ENCODE measurements around the gene ABCG5. TPM values are rescaled to one million over a fixed set of nuclear protein-coding genes. Genes with fewer than 3 reads are reported as not detected.
A peak's percentile ranks its signal among the peaks of the same experiment; 100 is the strongest.

The ABCG5 gene
- polyA plus RNA-seq (2013, experiment 1 of 2) = not detected
- polyA plus RNA-seq (2013, experiment 2 of 2) = not detected

GRCh38 chr2:43838560-43839267, at the start of gene ABCG5, which contains the start of gene ABCG8:
Gene ABCG5 (minus strand): TSS chr2:43838839. CDS start chr2:43838679, 160 bp downstream.
Gene ABCG8 (plus strand): TSS chr2:43838971. CDS start chr2:43839054, 83 bp downstream.
- Histone ChIP-seq H2BK120ac (ENCODE audit: low read depth, low read length) (no peak within 1 kb of the TSS), H4K8ac (ENCODE audit: low read depth, low read length) (no peak within 1 kb of the TSS), H3K27ac (replicated peaks; ENCODE audit: low read length) (no peak within 1 kb of the TSS), H3K27me3 (ENCODE audit: control insufficient read depth in 3 of 3, insufficient read depth in 3 of 3, low read depth in 1 of 3, low read length in 3 of 3) (peaks cover 0 to 2% (median 0%) of the 10 kb centered on the region in 3 experiments), H2BK15ac (ENCODE audit: low read length) (no peak within 1 kb of the TSS), H3K4me2 (ENCODE audit: insufficient read depth, low read length, poor library complexity, severe bottlenecking) (no peak within 1 kb of the TSS), H3K18ac (ENCODE audit: low read length) (peak within 1 kb of the TSS; percentile 80), H3K23ac (ENCODE audit: low read depth, low read length, poor library complexity) (peak within 1 kb of the TSS; percentile 81), H3K14ac (ENCODE audit: low read length) (peak within 1 kb of the TSS; percentile 72), H2BK5ac (ENCODE audit: low read length) (no peak within 1 kb of the TSS), H3K9ac (ENCODE audit: low read depth, low read length, poor library complexity) (no peak within 1 kb of the TSS), H3K79me1 (ENCODE audit: low read depth, low read length) (no peaks in the 10 kb centered on the region), H2AK5ac (ENCODE audit: low read depth, low read length) (no peak within 1 kb of the TSS), H3K4me3 (ENCODE audit: low read length in 2 of 2) (no peak within 1 kb of the TSS), H3K4me1 (ENCODE audit: control insufficient read depth in 2 of 2, insufficient read depth in 1 of 2, low read depth in 1 of 2, low read length in 2 of 2) (peaks cover 0 to 9% of the 10 kb centered on the region in 2 donors), H2BK12ac (ENCODE audit: low read length) (no peak within 1 kb of the TSS), H4K91ac (ENCODE audit: low read depth, low read length, poor library complexity) (no peak within 1 kb of the TSS), H3K36me3 (replicated peaks in 1 of 2; ENCODE audit: control insufficient read depth in 2 of 2, insufficient read depth in 2 of 2, low read length in 2 of 2) (no peaks in the 10 kb centered on the region), H2AFZ (ENCODE audit: low read length) (peak within 1 kb of the TSS; percentile 81), H3K9me3 (replicated peaks in 1 of 2; ENCODE audit: control insufficient read depth in 2 of 2, insufficient read depth in 1 of 2, low read depth in 1 of 2, low read length in 2 of 2) (no peaks in the 10 kb centered on the region), H3K4ac (ENCODE audit: low read length) (no peak within 1 kb of the TSS)
- DNase-seq (ENCODE audit: low spot score) = no peak
- no CpG with 5 or more reads among the region's 20 CpGs for WGBS, 2 donors (ENCODE audit: extremely low coverage in 2 of 2, insufficient read length in 2 of 2, insufficient replicate concordance in 1 of 2)

DNA sequence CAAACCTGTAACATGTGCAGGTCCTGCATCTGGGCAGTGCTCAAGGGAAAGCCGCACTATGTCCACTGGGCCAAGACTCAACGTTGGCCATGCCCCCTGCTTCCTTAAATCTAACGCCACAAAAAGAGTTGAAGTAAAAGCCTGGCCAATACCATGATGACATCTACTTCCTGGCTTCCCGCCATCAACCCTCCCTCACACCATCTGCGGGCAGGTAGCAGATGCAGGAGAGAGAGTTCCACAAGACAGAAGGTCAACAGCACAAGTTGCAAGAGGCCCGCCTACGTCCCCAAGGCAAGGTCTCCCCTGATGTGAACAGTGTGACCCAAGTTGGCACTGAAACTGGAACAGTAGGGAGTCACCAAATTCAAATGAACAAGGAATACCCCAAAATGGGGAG, 48.5 kb upstream of the ABCG5 start:
- no peak overlapping the region for H3K14ac ChIP-seq (ENCODE audit: low read length)
- no peaks in the 10 kb centered on the region for H3K79me1 ChIP-seq (ENCODE audit: low read depth, low read length)
- H3K4me2 ChIP-seq (ENCODE audit: insufficient read depth, low read length, poor library complexity, severe bottlenecking) = no peak overlapping the region
- H4K91ac ChIP-seq (ENCODE audit: low read depth, low read length, poor library complexity) = no peak overlapping the region
- no peak overlapping the region for H2BK120ac ChIP-seq (ENCODE audit: low read depth, low read length)
- no peak overlapping the region for H3K18ac ChIP-seq (ENCODE audit: low read length)
- no peak overlapping the region for H2BK12ac ChIP-seq (ENCODE audit: low read length)
- peaks cover 19 to 69% of the 10 kb centered on the region in 2 donors for H3K36me3 ChIP-seq (replicated peaks in 1 of 2; ENCODE audit: control insufficient read depth in 2 of 2, insufficient read depth in 2 of 2, low read length in 2 of 2)
- DNase-seq (ENCODE audit: low spot score) = no peak
- H3K27me3 ChIP-seq (ENCODE audit: control insufficient read depth in 3 of 3, insufficient read depth in 3 of 3, low read depth in 1 of 3, low read length in 3 of 3) = no peaks in the 10 kb centered on the region
- no peaks in the 10 kb centered on the region for H3K9me3 ChIP-seq (replicated peaks in 1 of 2; ENCODE audit: control insufficient read depth in 2 of 2, insufficient read depth in 1 of 2, low read depth in 1 of 2, low read length in 2 of 2)
- H3K4me3 ChIP-seq (ENCODE audit: low read length in 2 of 2) = no peak overlapping the region
- no peak overlapping the region for H3K27ac ChIP-seq (replicated peaks; ENCODE audit: low read length)
- no peak overlapping the region for H2AK5ac ChIP-seq (ENCODE audit: low read depth, low read length)
- no CpG with 5 or more reads among the region's 7 CpGs for WGBS, 2 donors (ENCODE audit: extremely low coverage in 2 of 2, insufficient read length in 2 of 2, insufficient replicate concordance in 1 of 2)
- H2BK5ac ChIP-seq (ENCODE audit: low read length) = no peak overlapping the region
- no peak overlapping the region for H3K9ac ChIP-seq (ENCODE audit: low read depth, low read length, poor library complexity)
- no peak overlapping the region for H2AFZ ChIP-seq (ENCODE audit: low read length)
- no peak overlapping the region for H3K23ac ChIP-seq (ENCODE audit: low read depth, low read length, poor library complexity)
- no peak overlapping the region for H4K8ac ChIP-seq (ENCODE audit: low read depth, low read length)
- H3K4me1 ChIP-seq (ENCODE audit: control insufficient read depth in 2 of 2, insufficient read depth in 1 of 2, low read depth in 1 of 2, low read length in 2 of 2) = no peaks in the 10 kb centered on the region
- no peak overlapping the region for H3K4ac ChIP-seq (ENCODE audit: low read length)
- no peak overlapping the region for H2BK15ac ChIP-seq (ENCODE audit: low read length)

DNA sequence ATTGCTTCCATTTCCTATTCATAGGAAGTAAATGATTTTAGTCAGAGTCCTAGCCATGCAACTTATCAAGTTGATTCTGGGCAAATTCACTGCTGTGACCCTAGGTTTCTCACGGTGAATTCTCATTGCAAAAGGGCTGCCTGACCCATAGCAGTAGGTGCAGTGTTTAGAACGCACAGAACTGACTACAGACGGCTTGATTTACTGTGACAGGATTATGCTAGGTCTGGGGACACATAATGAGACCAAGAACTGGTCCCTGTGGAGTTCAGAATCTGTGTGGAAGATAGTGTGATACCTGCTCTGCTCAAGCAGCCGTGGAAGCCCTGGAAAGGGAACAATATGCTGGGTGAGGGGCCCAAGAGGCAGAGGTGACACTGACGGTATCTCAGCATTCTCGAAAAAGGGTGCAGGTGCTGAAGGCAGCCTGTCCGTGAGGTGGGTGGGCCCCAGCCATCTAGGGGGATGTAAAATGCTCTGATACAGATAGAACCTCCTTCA, 46.5 kb upstream of the ABCG5 start:
- H3K23ac ChIP-seq (ENCODE audit: low read depth, low read length, poor library complexity) = no peak overlapping the region
- no peak overlapping the region for H2BK120ac ChIP-seq (ENCODE audit: low read depth, low read length)
- no peak overlapping the region for H3K27ac ChIP-seq (replicated peaks; ENCODE audit: low read length)
- DNase-seq (ENCODE audit: low spot score) = no peak
- peaks cover 17 to 49% of the 10 kb centered on the region in 2 donors for H3K36me3 ChIP-seq (replicated peaks in 1 of 2; ENCODE audit: control insufficient read depth in 2 of 2, insufficient read depth in 2 of 2, low read length in 2 of 2)
- no peak overlapping the region for H3K18ac ChIP-seq (ENCODE audit: low read length)
- H2BK5ac ChIP-seq (ENCODE audit: low read length) = no peak overlapping the region
- no peak overlapping the region for H3K9ac ChIP-seq (ENCODE audit: low read depth, low read length, poor library complexity)
- H3K4ac ChIP-seq (ENCODE audit: low read length) = no peak overlapping the region
- H2AK5ac ChIP-seq (ENCODE audit: low read depth, low read length) = no peak overlapping the region
- no peak overlapping the region for H4K91ac ChIP-seq (ENCODE audit: low read depth, low read length, poor library complexity)
- no peaks in the 10 kb centered on the region for H3K79me1 ChIP-seq (ENCODE audit: low read depth, low read length)
- H3K4me3 ChIP-seq (ENCODE audit: low read length in 2 of 2) = no peak overlapping the region
- H3K4me1 ChIP-seq (ENCODE audit: control insufficient read depth in 2 of 2, insufficient read depth in 1 of 2, low read depth in 1 of 2, low read length in 2 of 2) = no peaks in the 10 kb centered on the region
- no peak overlapping the region for H2BK15ac ChIP-seq (ENCODE audit: low read length)
- H4K8ac ChIP-seq (ENCODE audit: low read depth, low read length) = no peak overlapping the region
- no CpG with 5 or more reads among the region's 7 CpGs for WGBS, 2 donors (ENCODE audit: extremely low coverage in 2 of 2, insufficient read length in 2 of 2, insufficient replicate concordance in 1 of 2)
- no peak overlapping the region for H3K4me2 ChIP-seq (ENCODE audit: insufficient read depth, low read length, poor library complexity, severe bottlenecking)
- no peaks in the 10 kb centered on the region for H3K9me3 ChIP-seq (replicated peaks in 1 of 2; ENCODE audit: control insufficient read depth in 2 of 2, insufficient read depth in 1 of 2, low read depth in 1 of 2, low read length in 2 of 2)
- no peak overlapping the region for H2AFZ ChIP-seq (ENCODE audit: low read length)
- no peak overlapping the region for H3K14ac ChIP-seq (ENCODE audit: low read length)
- H3K27me3 ChIP-seq (ENCODE audit: control insufficient read depth in 3 of 3, insufficient read depth in 3 of 3, low read depth in 1 of 3, low read length in 3 of 3) = no peaks in the 10 kb centered on the region
- H2BK12ac ChIP-seq (ENCODE audit: low read length) = no peak overlapping the region

DNA sequence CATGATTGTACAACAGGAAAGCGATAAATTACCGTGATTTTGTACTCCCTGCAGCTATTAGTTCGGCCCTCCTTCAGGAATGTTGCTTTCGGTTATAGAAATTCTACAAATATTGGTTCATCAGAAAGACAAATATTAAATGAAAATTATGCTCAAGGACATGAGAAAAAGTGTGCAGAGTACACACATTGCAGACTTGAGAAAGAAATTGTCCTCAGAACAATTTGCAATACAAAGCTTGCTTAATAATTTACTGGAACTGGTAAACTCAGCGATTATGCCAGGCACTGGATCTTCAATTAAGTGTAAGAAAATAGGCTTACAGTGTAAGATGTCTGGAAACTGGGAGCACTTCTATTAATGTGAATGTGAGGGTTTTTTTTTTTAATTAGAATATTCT, 46.0 kb upstream of the ABCG5 start:
- H4K8ac ChIP-seq (ENCODE audit: low read depth, low read length) = no peak overlapping the region
- H3K4me1 ChIP-seq (ENCODE audit: control insufficient read depth in 2 of 2, insufficient read depth in 1 of 2, low read depth in 1 of 2, low read length in 2 of 2) = no peaks in the 10 kb centered on the region
- DNase-seq (ENCODE audit: low spot score) = no peak
- no peak overlapping the region for H3K18ac ChIP-seq (ENCODE audit: low read length)
- H2BK12ac ChIP-seq (ENCODE audit: low read length) = no peak overlapping the region
- H3K4me3 ChIP-seq (ENCODE audit: low read length in 2 of 2) = no peak overlapping the region
- no peak overlapping the region for H3K27ac ChIP-seq (replicated peaks; ENCODE audit: low read length)
- no peak overlapping the region for H2BK5ac ChIP-seq (ENCODE audit: low read length)
- WGBS, 2 donors (ENCODE audit: extremely low coverage in 2 of 2, insufficient read length in 2 of 2, insufficient replicate concordance in 1 of 2) = no CpG with 5 or more reads among the region's 5 CpGs
- no peak overlapping the region for H2BK15ac ChIP-seq (ENCODE audit: low read length)
- no peaks in the 10 kb centered on the region for H3K79me1 ChIP-seq (ENCODE audit: low read depth, low read length)
- no peak overlapping the region for H2AFZ ChIP-seq (ENCODE audit: low read length)
- H4K91ac ChIP-seq (ENCODE audit: low read depth, low read length, poor library complexity) = no peak overlapping the region
- H3K36me3 ChIP-seq (replicated peaks in 1 of 2; ENCODE audit: control insufficient read depth in 2 of 2, insufficient read depth in 2 of 2, low read length in 2 of 2) = peaks cover 17 to 44% of the 10 kb centered on the region in 2 donors
- no peak overlapping the region for H3K9ac ChIP-seq (ENCODE audit: low read depth, low read length, poor library complexity)
- H2BK120ac ChIP-seq (ENCODE audit: low read depth, low read length) = no peak overlapping the region
- no peak overlapping the region for H2AK5ac ChIP-seq (ENCODE audit: low read depth, low read length)
- no peak overlapping the region for H3K23ac ChIP-seq (ENCODE audit: low read depth, low read length, poor library complexity)
- no peak overlapping the region for H3K4me2 ChIP-seq (ENCODE audit: insufficient read depth, low read length, poor library complexity, severe bottlenecking)
- no peak overlapping the region for H3K4ac ChIP-seq (ENCODE audit: low read length)
- H3K9me3 ChIP-seq (replicated peaks in 1 of 2; ENCODE audit: control insufficient read depth in 2 of 2, insufficient read depth in 1 of 2, low read depth in 1 of 2, low read length in 2 of 2) = no peaks in the 10 kb centered on the region
- H3K27me3 ChIP-seq (ENCODE audit: control insufficient read depth in 3 of 3, insufficient read depth in 3 of 3, low read depth in 1 of 3, low read length in 3 of 3) = no peaks in the 10 kb centered on the region
- H3K14ac ChIP-seq (ENCODE audit: low read length) = no peak overlapping the region

Data from neuronal stem cell (in vitro differentiated cells).